HT-29 (cell line): ENCODE data around the gene KIFAP3. TPM values are rescaled to one million over a fixed set of nuclear protein-coding genes. Genes with fewer than 3 reads are reported as not detected.
"Not testable (repeated sequence)": the region's sequence is repeated elsewhere in the genome, so short reads cannot be mapped to it uniquely, and the experiment has no call there.

Experiments used
- DNase-seq: peaks from one replicate; pipeline ENCODE4 v3.0.0-alpha.2; 2015; ENCODE audit warnings: low spot score
- total RNA-seq: library from RNA; depleted of rRNA; stranded (reverse); fragments of >200 nt; shearing (Covaris generic); gene quantifications from 2 replicates; pipeline ENCODE4 v1.2.3, GENCODE V29; 2014; rRNA removed

The KIFAP3 gene
- total RNA-seq = 2.2 and 3.5 TPM in 2 replicates

DNA sequence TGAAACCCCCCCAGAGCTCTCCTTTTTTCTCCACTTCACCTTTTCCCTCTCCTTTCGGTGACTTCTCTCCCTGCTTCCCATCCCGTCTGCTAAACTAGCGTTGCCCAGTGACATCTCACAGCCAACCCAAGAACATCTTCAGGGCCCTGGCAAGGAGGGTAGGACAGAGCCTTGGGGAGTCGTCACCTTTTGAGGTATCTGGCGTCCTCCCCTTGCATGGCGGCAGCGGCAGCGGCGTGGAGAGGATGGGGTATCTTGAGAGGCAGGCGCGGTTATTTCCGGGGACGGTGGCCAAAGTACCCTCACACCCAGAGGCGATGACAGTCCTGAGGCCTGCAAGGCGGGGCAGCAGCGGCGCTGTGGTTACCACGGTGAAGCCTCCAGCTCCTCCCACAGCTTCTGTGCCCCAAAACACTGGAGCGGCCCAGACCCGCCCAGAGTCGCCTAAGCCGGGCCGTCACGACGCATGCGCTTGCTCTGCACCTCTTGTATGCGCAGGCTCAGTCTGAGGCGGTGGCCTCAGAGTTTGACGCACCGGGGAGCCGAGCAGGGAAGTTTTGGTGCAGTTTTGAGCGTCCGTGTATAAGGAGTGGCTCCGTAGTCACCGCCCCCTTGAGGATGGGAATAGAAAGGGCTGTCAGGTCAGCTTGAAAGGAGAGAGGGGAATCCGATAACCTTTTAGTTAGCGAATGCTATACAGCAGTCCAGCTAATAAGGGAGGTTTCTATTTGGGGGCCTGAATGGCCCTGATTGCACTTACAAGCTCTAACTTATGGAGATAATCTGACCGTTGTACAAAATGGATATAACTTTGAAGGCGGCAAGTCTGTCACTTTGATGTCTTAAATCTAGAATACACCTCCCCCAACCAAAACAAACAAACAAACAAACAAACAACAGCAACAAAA lies at the start of gene KIFAP3:
KIFAP3 (minus strand) TSS at position 446 of the 908 bp plus-strand sequence; CDS start at position 218, 228 bp downstream.
- peak; percentile 95 for DNase-seq

DNA sequence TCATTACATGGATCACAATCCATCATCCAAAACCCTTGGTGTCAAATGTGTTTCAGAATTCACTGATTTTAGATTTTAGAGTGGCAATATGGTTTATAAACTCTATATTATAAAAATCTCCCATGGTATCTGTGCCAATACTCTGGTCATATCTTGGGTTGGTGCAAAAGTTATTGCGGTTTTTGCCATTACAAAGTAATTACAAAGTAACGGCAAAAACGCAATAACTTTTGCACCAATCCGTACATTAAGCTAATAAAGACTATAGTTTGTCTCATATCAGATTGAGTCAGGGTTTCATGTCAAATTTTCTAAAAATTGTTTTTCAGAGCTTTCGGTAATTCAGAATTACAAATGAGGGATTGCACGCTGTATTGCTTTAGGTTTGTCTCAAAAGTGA lies 47.9 kb upstream of the KIFAP3 start:
- DNase-seq = no peak

DNA sequence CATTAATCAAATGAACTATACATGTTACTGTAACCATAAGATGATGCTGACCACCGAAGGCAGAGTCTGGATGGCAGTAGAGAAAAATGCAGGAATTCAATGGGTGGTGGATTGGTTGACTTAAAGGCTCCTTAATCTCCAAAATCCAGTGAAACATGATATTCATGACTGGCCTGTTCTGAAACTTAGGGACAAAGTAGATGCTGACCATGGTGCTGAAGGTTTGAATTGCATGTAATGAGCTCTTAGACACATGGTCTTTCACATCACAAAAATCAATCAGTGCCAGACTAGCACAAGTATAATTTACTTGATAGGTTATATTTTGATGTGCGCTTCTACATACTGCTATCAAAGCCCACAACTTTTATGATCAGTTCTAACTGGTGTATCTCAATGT lies 40.4 kb upstream of the KIFAP3 start:
- peak; percentile 28 for DNase-seq

DNA sequence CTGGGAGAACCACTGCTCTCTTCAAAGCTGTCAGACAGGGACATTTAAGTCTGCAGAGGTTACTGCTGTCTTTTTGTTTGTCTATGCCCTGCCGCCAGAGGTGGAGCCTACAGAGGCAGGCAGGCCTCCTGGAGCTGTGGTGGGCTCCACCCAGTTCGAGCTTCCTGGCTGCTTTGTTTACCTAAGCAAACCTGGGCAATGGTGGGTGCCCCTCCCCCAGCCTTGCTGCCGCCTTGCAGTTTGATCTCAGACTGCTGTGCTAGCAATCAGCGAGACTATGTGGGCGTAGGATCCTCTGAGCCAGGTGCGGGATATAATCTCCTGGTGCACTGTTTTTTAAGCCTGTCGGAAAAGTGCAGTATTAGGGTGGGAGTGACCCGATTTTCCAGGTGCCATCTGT lies 38.6 kb upstream of the KIFAP3 start:
- not testable (repeated sequence) for DNase-seq

DNA sequence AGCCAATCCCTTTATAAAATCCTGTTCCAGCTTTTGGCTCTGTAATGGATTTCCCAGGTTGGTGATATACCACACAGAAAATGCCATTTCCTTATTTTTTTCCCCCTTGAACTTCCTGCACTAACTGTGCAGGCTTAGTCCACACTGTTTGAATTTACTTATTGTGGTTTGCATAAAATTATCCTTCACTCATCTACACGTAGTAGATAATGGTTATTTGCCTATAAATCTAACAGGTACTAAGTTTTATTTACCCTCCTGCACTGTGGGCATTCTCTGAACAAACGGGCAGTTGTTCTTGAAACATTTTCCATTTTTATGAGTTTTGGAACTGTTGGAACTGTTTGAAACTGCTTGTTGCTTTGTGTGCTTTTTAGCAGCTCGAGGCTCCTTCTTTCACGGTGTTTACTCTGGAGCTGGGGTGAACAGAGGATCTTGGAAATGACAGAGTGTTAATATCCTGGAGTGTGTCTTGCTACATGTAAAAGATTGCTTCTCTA lies 23.0 kb upstream of the KIFAP3 start:
- DNase-seq = peak; percentile 66

DNA sequence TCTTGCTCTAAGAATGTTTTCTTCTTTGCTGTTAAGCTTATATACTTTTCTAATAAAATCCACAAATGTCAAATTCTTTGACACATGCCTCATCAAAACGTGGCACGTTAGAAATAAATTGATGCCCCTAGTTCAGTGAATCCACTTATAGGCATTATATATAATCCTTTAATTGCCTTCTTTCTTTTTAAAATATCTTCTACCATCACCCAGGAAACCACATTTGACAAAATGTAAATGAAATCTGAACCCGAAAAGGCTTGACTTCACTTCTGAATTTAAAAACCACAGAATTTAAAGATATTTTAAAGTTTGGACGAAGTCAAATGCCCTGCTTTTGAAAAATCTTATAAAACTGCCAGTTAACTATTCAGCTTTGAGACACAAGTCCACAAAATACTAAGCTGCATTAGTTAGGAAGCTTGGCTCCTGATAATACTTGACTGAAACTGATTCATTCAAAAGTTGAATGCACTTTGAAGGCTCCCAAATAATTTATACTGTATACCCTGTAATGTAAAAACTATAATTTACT lies 22.4 kb upstream of the KIFAP3 start:
- peak; percentile 4 for DNase-seq

DNA sequence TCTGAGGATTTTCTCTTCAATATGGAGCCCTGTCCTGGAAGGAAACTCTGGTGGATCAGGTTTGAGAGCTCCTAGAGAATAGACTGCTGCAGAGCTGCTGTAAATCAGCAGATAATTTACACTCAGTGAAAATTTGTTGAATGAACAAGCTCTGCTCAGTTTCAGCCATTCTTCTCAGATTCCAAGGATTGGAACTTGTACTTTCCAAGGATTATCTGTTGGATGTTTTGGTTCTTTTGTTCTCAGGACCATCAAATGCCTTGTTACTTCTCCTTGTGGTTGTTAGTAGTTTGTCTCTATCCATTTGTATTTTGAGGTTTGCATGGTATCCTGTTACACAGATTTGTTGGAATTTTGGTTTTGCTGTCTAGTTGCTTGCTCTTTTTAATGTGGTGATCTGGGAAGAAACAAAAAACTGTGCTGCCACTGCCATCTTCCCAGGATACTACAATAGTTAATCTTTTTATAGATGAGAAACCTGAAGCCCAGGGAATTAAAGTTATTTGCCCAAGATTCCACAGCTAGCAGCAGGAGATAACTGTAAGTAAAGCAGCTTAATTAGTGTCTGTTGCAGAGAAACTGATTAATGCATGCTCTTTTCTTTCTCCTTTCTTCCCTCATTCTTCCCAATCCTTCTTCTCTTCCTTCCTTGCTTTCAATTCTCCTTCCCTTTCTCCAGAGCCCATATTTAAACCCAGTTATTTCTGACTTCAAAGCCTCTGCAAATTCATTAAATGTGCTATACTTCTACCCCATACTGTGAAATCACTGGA lies 21.7 kb upstream of the KIFAP3 start:
- no peak for DNase-seq

DNA sequence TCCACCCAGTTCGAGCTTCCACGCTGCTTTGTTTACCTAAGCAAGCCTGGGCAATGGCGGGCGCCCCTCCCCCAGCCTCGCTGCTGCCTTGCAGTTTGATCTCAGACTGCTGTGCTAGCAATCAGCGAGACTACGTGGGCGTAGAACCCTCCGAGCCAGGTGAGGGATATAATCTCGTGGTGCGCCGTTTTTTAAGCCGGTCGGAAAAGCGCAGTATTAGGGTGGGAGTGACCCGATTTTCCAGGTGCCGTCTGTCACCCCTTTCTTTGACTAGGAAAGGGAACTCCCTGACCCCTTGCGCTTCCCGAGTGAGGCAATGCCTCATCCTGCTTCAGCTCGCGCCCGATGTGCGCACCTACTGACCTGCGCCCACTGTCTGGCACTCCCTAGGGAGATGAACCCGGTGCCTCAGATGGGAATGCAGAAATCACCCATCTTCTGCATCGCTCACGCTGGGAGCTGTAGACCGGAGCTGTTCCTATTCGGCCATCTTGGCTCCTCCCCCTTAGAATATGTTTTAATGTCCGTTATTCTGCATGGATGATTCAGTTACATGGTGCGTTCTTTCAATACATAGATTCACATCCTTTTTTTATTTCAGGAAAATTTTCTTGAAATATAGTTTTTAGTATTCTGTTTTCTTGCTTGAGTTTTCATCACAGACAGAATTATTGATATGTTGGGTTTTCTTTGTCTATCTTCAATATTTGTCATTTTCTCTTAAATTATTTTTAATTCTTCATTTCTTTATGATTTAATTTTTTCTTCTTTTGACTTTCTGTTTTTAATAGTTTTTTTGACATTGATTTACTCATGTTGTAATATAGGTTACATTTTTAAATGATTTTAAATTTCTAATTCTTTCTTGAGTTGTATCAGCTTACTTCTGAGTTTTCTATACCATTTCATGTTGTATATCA lies 20.5 kb upstream of the KIFAP3 start:
- not testable (repeated sequence) for DNase-seq

DNA sequence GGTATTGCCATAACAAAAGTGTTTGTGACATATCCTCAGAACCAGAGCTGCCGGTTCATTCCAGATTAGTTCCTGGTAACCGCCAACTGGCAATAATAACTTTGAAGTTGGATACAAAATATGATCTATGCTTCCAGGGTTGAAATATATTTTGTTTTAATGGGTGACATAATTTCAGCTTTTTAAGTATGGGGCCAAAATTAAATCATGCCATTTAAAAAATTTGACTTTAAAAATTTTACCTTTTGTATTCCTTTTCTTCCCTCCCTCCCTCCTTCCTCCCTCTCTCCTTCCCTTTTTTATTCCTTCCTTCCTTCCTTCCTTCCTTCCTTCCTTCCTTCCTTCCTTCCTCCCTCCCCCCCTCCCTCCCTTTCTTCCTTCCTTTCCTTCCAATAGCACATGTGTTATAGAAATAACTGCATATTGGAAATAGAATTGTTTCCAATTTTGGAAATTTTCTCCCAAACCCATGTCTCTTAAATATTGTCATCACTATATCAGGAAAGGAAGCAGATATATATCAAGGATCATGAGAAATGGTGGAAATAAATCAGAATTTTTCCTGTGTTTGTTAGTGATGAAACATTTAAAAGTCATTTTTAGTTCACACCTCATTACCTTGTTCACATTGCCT lies 12.0 kb upstream of the KIFAP3 start:
- no peak for DNase-seq

DNA sequence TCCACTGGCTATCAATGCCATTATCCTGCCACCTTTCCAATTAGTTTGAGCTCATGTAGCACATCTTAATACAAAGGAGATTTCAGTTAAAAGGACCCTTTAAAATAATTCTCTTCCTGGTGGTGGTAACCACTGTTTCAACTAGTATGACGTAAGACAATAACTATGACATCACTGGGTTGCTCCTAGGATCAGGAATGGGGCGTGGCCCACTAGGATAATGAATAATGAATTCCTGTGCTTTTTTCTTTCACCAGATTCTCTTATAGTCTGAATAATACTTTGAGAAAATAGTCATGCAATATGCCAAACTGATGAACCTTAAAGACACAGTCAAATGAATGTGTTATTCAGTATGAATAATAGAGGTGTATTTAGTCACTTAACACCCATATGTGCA lies 10.6 kb upstream of the KIFAP3 start:
- no peak for DNase-seq

DNA sequence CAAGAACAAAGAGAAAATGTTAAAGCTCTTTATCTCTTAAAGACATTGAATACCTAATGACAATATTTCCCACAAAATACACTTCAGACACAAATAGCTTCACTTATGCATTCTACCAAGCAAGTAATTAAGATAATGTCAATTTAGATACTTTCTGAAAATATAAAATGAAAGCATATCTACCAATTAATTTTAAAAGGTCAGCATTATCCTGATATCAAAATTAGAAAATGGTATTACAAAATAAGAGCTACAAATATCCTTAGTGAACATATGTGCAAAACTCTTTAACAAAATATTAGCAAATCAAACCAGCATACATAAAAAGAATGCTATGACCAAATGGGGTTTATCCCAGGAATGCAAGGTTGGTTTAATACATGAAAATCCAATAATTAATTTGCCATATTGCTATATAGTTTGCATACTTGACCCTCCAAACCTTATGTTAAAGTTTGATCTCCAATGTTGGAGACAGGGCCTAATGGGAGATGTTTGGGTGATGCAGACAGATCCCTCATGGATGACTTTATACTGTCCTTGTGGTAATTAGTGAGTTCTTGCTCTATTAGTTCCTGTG lies 4.2 kb upstream of the KIFAP3 start:
- DNase-seq = no peak

DNA sequence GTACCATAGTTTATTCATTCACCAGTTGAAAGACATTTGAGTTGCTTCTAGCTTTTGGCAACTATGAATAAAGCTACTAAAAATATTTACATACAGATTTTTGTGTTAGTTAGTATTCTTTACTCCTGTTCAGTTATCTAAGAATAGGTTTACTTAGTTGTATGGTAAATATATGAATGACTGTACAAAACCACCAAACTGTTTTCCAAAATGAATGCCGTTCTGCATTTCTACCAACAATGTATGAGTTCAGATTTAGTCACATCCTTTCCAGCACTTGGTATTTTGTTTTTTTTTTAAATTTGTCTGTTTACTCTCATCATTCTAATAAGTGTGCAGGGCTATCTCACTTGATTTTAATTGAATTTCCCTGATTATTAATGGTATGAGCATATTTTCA lies 3.4 kb upstream of the KIFAP3 start:
- no peak for DNase-seq

DNA sequence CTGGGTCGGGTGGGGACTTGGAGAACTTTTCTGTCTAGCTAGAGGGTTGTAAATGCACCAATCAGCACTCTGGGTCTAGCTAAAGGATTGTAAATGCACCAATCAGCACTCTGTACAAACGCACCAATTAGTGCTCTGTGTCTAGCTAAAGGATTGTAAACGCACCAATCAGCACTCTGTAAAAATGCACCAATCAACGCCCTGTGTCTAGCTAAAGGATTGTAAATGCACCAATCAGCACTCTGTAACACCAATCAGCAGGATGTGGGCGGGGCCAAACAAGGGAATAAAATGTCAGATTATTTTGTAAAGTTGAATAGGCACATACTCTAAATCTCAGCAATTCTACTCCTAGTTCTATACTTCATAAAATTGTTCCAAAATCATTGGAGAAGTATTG lies 2.5 kb upstream of the KIFAP3 start:
- not testable (repeated sequence) for DNase-seq

DNA sequence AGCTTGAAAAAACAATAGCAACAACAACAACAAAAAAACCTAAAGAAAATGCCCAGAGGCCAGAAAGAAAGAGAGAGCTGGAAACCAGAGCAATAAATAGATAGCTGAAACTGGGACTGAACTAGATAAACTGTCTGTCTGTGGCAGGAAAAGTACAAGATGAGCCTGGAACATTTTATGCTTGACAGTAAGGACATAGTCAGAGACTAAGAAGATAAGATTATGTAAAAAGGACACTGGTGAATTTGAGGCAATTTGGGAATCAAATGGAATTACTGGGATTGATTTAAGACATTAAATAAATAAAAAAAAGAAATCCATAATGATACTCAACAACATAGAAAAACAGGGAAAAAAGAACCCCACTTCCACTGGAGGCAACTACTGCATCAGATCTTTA lies 1.7 kb upstream of the KIFAP3 start:
- DNase-seq = no peak

DNA sequence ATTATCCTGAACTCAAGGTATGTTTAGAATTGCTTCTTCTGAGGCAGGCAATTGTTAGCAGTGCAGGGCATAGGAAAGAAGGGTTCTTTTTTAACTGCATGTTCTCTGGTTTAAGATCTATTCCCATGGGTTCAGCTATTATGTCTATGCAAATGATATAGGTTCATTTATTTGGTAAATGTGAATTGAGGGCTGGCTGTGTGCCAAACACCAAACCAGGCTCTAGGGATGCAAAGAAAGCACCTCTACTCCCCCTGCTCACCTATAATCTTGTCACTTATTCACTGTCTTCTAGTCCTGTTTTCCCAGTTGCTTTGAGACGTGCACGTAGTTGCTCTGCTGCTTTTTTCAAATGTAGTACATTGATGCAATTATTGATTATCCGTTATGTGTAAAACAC lies 691 bp upstream of the KIFAP3 start:
- no peak for DNase-seq

DNA sequence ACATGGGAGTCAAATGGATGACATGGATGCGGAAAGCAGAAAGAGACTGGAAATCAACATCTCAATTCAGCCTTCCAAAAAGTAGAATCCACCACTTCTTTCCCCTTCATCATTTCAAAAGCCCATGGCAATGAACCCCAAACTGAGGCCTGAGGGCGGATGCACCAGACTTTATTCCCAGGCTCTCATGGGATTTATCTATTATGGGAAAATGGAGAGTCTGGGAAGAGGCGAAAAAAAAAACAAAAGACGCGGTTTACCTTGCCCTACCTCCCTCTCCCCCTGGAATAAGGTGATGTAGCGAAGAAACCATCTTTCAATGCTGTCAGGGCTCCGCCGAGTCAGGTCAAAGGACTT lies 624 bp downstream of the KIFAP3 start:
- no peak for DNase-seq

DNA sequence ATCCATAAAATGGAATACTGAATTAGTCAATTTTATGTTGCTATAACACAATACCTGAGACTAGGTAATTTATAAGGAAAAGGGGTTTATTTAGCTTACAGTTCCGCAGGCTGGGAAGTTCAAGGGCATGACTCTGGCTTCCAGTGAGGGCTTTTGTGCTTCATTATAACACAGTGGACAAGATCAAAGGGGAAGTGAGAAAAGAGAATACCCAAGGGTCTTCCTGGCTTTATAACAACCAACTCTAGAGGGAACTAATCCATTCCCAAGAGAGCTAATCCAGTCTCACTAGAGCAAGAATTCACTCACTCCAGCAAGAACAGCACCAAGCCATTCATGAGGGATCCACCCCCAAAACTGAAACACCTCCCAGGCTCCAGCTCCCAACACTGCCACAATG lies 3.1 kb downstream of the KIFAP3 start:
- no peak for DNase-seq

DNA sequence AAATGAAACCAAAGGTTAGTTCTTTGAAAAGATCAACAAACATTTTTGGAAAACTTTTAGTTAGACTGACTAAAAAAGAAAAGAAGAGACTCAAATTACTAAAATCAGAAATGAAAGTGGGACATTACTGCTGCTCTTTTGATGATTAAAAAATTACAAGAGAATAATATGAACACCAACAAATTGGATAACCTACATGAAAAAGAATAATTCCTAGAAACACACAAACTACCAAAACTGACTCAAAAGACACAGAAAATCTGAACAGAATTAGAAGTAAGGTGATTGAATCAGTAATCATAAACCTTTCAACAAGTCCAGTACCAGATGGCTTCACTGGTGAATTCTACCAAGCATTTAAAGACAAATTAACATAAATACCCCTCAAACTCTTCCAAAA lies 5.6 kb downstream of the KIFAP3 start:
- no peak for DNase-seq

DNA sequence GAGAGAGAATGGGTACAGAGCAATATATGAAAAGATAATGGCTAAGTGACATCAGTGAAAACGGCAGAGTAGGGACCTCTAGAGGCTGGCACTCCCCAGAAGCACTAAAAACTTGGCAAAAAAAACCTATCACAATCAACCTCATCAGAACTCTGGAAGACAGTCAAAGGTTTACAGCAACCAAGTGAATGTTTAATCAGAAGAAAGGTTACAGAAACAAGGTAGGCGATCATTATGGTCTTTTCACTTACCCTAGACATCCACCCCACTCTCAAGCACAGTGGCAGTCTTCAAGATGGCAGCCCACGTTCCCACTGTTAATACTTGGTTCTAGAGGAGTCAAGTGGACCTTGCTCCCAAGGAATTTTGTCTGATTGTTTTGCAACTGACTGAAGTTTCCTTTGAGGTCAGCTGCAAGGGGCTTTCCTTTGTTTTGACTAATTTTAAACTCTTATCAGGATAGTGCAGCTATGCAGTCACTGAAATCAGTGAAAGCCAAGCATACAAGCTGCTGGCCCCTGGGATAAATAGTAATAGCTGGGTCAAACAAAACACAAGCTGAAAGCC lies 7.2 kb downstream of the KIFAP3 start:
- no peak for DNase-seq

DNA sequence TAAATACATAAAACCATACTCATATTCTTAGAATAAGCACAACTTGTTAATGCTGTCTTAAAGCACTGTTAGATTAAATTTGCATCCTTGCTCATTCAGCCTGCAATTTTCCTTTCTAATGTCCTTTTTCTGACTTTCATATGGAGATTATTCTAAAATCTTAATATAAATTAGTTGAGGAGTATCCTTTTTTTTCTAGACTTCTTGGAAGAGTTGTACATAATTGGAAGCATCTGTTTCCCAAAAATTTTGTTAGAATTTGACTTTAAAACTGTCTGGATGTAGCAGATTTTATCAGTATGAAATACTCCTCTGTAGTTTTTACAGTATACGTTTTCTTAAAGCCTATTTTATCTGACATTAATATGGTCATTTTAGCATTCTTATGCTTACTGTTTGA lies 9.7 kb downstream of the KIFAP3 start:
- no peak for DNase-seq
